ENCODE results near the gene CAMKK2. TPM values are rescaled to one million over a fixed set of nuclear protein-coding genes. Genes with fewer than 3 reads are reported as not detected.
"Not testable (repeated sequence)": the region's sequence is repeated elsewhere in the genome, so short reads cannot be mapped to it uniquely, and the experiment has no call there.

The CAMKK2 gene
- total RNA-seq, 1 experiment from 2014 or later, result 20.1 TPM

DNA sequence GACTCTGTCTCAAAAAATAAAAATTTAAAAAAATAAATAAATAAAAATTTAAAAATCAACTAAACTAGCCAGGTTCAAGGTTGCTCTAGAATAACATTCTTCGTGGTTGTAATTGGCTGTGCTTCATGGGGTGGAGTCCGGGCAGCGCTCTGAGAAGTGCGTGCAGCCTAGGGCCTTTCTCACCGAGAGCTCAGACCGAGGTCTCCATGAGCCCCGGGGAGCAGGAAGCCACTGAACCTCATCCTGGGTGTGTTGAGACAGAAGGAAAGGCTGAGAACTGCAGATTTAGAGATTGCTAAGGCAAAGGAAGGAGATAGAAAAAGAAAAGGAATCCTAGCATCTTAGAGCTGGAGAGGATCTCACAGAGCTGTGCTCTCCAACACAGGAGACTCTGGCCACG is 71.9 kb downstream of the CAMKK2 start:
- no peak for DNase-seq (ENCODE audit: low spot score)

DNA sequence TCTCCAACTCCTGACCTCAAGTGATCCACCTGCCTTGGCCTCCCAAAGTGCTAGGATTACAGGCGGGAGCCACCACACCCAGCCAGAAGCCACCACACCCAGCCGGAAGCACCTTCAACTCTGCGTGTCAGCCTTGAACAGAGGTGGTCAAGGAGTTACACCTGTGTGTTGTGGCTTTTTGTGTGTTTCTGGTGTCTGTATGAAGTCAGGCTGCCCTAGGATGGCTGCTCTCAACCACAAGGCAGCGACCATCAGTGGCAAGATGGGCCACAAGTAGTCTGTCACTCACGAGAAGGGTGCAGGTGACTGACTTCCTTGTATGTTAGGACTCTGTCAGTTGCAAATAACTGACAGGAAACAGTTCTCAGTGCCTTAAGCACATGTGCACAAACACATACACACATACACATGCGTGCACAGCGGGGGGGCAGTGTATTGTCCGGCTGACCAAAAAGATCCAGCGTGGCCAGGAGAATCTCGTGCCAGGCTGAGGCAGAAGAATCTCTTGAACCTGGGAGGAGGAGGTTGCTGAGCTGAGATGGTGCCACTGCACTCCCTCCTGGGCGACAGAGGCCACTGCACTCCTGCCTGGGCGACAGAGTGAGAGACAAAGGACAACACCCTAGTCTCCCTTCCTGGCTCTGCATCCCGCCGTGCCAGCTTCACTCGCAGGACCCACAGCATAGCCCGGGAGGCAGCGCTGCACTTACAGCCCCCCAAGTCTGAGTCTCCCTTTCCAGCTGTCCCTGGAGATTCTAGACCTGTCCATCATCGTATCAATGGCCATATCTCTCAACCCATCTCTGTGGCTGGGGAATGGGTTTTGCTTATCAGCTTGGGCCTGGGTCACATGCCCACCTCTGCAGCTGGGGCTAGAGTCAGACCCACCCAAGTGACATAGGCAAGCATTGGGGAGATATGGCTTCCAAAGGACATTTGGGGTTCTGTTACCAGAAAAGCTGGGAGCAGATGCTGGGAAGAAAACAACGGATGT is 72.9 kb downstream of the CAMKK2 start:
- peak; percentile 54 for DNase-seq (ENCODE audit: low spot score)

DNA sequence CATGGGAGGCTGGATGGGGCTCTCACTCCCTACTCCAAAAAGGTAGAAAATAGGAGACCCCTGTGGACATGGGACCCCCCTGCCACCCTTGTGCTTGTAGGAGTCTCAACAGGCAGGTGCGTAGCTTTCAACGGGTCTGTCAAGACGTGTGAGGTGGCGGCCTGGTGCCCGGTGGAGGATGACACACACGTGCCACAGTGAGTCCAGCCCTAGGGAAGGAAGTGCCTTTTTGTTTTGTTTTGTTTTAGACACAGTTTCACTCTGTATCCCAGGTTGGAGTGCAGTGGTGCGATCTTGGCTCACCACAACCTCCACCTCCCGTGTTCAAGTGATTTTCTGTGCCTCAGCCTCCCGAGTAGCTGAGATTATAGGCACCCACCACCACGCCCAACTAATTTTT is 73.7 kb downstream of the CAMKK2 start:
- no peak for DNase-seq (ENCODE audit: low spot score)

DNA sequence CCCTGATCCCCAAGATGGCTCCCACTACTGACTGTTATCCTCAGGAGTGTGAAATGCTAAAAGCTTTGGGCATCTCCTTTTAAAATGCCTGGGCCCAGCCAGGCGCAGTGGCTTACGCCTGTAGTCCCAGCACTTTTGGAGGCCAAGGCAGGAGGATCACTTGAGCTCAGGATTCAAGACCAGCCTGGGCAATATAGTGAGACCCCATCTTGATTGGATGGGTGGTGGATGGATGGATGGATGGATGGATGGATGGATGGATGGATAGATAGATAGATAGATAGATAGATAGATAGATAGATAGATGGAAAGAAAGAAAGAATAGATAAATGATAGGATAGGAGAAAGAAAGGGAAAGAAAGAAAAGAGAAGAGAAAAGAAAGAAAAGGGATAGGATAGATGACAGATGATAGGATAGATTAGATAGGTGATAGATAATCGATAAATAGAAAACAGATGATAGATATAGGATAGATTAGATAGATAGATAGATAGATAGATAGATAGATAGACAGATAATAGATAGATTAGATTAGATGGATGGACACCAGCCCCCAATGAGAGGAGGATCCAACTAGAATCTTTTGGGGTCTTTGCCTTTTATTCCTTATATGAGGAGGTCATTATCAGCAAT is 77.0 kb downstream of the CAMKK2 start:
- DNase-seq (ENCODE audit: low spot score), result no peak

DNA sequence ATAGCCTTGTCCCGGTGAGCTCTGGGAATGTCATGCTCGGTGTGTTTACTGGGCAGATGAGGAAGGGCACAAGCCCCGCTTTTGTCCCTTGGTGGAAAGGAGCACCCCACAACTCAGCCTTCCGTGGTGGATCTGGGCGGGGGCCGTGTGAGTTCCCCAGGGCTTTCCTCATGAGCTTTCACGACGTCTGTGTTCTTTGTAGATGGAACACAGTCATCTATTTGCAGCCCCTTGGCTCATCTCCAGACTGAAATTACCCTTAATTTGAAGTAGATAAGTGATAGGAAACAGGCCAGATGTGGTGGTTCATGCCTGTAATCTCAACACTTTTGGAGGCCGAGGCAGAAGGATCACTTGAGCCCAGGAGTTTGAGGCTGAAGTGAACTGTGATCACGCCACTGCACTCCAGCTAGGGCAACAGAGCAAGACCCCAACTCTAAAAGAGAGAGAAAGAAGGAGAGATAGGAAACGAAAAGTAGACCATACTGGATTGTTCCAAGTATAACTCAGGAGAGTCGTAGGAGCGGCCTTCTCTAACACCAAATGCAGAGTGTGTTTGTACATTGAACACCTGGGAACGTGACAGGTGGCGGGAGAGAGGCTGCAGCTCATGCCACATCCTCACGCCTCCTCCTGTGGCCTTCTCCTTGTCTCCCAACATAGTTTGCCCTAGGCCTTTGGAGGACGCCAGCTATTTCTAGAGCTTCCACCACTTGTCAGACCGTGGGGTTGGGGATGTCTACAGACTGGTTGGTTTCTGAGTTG is 77.7 kb downstream of the CAMKK2 start:
- no peak for DNase-seq (ENCODE audit: low spot score)

DNA sequence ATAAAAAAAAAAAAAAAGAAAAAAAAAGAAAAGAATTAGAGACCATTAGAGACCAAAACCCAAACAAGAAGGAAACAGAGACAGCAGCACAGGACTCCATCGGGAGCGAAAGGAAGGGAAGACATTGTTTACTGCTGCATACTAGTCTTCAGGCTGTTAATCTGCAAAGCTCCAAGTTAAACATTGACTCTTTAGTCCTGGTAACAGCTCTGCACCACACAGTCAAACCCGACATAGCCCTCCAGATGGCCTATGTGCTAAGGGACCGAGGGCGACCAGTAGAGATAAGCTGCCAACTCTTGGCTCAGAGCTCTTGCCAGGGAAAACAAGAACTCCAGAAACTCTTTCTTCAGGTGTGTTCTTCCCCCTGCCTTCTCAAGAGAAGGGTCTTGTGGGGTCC is 78.7 kb downstream of the CAMKK2 start:
- DNase-seq (ENCODE audit: low spot score), result no peak

DNA sequence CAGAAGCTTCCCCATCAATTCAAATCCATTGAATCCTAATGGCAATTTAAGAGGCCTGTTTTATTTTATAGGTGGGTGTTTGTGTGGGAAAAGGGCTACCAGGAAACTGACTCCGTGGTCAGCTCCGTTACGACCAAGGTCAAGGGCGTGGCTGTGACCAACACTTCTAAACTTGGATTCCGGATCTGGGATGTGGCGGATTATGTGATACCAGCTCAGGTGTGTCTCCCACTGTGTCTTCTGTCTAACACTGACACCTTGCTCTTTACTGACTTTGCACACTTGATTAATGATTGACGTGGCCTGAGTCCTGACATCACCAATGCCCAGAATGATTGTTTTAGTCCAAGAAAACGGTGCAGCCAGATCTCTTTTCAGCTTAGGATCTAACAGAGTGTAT is 79.4 kb downstream of the CAMKK2 start:
- peak; percentile 43 for DNase-seq (ENCODE audit: low spot score)

DNA sequence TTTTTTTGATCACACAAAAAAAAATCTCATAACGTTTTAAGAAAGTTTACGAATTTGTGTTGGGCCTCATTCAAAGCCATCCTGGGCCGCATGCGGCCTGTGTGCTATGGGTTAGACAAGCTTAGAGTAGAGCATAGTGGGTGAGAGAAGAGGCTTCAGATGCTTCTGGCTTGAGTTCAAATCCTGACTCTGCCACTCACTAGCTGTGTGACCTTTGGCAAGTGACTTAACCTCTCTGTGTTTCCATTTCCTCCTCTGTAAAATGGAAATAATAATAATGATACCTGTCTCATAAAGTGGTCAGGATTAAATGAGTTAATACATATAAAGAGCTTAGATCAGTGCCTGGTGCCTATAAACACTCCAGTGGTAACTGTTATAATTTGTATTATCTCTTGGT is 80.4 kb downstream of the CAMKK2 start:
- no peak for DNase-seq (ENCODE audit: low spot score)

DNA sequence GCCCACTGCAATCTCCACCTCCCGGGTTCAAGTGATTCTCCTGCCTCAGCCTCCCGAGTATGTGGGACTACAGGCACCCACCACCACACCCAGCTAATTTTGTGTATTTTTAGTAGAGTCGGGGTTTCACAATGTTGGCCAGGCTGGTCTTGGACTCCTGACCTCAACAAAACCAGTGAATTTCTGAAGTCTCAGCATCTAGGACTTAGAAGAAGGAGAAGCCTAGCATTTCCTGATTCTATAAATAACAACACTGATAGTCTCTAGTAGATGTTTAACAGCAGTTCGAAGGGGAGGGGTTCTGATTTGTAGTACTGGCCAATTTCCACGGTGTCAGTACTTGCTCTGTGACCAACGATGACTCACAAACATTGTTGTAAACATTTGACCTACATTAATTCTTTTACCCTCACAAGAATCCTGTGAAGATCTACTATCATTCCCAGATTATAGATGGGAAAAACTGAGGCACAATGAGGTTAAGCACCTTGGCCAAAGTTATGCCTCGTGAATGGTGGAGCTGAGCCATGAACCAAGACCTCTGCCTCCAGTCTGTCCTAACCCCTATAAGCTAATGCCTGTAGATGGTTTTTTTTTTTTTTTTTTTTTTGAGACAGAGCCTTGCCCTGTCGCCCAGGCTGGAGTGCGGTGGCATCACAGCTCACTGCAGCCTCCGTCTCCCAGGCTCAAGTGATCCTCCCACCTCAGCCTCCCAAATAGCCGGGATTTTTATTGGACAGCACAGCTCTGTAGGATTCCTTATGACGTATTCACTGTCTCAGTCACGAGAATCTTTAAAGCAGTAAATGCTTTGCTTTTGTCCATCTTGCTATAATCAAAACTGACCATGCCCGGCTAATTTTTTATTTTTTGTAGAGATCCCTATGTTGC is 81.4 kb downstream of the CAMKK2 start:
- DNase-seq (ENCODE audit: low spot score), result peak; percentile 82

DNA sequence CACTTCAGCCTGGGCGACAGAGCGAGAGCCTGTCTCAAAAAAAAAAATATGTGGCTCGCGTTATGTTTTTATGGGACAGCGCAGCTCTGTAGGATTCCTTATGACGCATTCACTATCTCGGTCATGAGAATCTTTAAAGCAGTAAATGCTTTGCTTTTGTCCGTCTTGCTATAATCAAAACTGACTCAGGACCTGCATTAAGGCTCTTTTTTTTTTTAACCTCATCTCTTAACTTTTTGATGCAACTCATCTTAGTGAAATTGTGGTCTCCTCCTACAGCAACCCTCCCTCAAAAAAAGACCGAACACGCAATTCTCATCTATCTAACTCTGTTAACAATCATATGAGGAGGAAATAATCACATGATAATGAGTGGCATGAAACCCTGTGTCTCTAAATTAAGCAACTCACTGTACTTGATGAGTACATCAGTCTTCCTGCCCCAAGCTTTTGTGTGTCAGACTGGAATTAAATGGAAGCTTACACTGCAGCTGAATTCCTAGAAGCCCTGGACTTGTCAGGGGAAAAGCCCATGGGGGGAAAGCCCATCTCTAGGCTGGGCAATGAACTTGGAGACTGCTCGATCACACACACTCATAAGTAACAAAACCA is 82.2 kb downstream of the CAMKK2 start:
- DNase-seq (ENCODE audit: low spot score), result no peak

DNA sequence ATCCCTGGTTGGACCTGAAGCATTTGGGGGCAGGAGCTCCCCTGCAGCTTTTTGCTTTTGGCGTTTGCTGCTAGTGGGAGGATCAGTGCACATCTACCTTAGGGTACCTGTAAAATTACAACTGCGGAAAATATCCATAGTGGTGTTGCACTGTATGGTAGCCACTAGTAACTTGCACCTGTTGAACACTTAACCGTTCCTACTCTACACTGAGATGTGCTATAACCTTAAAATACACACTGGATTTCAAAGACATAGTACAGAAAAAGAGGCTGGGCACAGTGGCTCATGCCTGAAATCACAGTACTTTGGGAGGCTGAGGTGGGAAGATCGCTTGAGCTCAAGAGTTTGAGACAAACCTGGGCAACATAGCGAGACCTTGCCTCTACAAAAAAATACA is 83.6 kb downstream of the CAMKK2 start:
- DNase-seq (ENCODE audit: low spot score), result no peak

DNA sequence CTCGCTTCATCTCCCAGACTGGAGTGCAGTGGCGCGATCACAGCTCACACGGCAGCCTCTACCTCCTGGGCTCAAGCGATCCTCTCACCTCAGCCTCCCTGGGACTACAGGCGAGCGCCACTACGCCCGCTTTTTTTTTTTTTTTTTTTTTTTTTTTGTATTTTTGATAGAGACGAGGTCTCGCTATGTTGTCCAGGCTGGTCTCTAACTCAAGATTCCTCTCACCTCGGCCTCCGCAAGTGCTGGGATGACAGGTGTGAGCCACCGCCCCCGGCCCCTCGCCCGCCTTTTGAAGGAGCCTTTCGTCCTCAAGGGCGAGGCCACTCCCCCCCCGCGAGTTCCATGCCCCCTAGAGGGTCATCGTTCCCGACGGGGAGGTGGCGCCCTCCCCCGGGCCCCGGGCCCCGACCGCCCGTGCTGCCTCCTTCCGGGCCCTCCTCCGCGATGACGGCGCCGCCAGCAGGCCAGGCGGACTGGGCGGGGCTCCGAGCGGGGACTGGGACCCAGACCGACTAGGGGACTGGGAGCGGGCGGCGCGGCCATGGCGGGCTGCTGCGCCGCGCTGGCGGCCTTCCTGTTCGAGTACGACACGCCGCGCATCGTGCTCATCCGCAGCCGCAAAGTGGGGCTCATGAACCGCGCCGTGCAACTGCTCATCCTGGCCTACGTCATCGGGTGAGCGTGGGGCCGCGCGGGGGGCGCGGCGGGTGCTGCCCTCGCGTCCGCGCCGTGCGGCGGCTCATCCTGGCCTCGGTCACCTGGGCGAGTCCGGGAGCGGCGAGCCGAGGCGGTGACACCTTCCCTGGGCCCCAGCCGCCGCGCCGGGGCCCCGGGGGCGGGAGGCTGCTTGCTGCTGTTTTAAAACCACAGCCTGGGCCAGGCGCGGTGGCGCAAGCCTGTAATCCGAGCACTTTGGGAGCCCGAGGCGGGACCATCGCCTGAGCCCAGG is 86.6 kb downstream of the CAMKK2 start, which contains the start of gene P2RX4:
TSS of gene P2RX4 (plus strand) at position 506 of the 949 bp plus-strand sequence. CDS start at position 542, 36 bp downstream.
- peak; percentile 72 for DNase-seq (ENCODE audit: low spot score)

DNA sequence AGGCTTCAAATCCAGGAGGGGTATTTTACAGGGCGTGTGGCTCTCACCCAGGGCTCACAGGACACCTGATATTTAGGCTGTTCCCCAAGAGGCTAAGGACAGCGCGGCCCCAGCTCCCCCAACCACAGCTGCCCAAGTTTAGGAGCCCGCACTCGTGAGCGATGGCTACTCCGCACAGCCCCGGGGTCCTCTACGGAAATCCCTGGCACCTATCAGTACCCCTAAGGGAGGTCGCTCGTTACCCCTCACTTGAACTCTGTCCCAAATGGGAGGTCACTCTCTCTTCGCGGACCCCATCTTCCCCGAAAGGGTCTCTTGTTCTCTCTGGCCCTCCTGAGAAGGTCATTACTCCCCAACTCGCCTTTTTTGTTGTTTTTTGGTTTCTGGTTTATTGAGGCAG is 87.3 kb downstream of the CAMKK2 start:
- no peak for DNase-seq (ENCODE audit: low spot score)

DNA sequence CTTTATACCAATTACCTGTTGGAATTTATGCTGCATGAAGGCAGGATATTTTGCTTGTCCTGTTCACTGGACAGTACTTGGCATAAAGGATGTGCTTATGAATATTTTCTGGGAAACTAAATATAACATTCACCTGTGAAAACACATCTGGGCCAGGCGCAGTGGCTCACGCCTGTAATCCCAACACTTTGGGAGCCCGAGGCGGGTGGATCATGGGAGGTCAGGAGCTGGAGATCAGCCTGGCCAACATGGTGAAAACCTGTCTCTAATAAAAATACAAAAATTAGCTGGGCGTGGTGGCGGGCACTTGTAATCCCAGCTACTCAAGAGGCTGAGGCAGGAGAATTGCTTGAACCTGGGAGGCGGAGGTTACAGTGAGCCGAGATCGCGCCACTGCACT is 87.9 kb downstream of the CAMKK2 start:
- DNase-seq (ENCODE audit: low spot score), result not testable (repeated sequence)

DNA sequence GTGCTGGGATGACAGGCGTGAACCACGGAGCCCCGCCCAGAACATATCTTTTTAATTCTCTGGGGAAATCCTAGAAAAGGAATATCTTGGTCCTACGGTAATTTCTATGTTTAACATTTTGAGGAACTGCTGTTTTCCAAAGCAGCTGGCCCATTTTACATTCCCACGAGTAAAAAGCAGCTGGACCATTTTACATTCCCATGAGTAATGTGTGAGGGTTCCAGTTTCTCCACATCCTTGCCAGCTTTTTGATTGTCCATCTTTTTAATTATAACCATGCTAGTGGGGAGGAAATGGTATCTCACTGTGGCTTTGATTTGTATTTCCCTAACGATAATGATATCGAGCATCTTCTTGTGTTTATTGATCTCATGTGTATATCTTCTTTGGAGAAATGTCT is 91.0 kb downstream of the CAMKK2 start:
- no peak for DNase-seq (ENCODE audit: low spot score)

DNA sequence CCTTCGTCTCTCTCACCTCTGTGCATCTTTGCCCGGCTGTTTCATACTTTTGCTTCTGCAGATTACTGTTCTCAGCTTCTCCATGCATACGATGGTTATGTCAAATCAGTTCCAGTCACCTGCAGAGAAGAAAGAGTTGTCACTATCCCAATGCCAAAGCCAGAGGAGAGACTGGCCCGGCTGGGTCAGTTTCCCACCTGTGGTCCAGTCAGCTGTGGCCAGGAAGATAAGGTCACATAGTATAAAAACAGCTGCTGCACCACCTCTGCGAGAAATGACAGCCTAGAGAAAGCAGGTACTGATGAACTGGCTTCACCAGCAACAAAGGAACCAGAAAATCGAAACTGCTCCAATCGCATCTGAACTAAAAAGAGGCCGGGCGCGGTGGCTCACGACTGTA is 93.0 kb downstream of the CAMKK2 start:
- no peak for DNase-seq (ENCODE audit: low spot score)

DNA sequence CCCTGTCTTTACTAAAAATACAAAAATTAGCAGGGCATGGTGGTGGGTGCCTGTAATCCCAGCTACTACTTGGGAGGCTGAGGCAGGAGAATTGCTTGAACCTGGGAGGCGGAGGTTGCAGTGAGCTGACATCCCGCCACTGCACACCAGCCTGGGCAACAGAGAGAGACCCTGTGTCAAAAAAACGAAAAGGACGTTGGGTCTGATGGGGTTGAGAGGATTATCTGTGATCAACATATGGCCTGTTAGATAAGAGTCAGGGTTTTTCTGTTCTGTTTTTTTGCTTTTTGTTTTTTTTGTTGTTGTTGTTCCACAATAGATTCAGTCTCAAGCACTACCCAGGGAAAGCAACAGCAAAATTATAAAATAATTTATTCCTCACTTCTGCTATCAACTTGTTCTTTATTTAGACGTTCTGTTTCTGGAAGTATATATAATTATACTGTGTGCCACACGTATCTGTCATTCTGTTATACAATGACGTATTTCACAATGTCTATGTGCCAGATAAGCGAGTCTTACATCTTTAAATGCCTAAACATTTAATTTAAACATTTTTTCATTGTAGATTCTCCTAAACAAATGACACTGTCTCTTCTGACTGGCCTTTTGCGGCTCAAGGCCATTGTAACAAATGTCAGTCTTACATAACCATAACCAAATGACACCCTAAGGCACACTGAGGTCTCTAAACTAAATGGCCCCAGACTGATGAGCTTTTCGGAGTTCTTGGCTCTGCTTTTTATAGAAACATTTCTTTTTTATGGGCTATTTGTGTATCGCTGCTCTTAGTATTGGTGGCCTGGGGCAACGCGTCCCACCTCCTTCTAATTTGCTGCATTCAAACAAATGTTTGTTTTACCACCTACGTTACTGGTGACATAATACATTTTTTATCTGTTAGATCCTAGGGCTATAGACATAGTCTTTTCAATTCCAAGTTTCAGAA is 93.8 kb downstream of the CAMKK2 start:
- DNase-seq (ENCODE audit: low spot score), result no peak

DNA sequence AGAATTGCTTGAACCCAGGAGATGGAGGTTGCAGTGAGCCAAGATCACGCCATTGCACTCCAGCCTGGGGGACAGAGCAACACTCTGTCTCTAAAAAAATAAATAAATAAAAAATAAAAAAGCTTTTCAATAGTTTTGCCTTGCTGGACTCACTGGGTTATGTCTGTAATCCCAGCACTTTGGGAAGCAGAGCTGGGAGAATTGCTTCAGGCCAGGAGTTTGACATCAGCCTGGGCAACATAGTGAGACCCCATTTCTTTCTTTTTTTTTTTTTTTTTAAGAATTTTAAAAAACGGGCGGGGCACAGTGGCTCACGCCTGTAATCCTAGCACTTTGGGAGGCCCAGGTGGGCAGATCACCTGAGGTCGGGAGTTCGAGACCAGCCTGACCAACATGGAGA is 95.4 kb downstream of the CAMKK2 start:
- DNase-seq (ENCODE audit: low spot score), result not testable (repeated sequence)
